ENCODE measurements around the gene PKNOX2. TPM values are rescaled to one million over a fixed set of nuclear protein-coding genes. Genes with fewer than 3 reads are reported as not detected.

PKNOX2 gene, protein sequence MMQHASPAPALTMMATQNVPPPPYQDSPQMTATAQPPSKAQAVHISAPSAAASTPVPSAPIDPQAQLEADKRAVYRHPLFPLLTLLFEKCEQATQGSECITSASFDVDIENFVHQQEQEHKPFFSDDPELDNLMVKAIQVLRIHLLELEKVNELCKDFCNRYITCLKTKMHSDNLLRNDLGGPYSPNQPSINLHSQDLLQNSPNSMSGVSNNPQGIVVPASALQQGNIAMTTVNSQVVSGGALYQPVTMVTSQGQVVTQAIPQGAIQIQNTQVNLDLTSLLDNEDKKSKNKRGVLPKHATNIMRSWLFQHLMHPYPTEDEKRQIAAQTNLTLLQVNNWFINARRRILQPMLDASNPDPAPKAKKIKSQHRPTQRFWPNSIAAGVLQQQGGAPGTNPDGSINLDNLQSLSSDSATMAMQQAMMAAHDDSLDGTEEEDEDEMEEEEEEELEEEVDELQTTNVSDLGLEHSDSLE
- 0.05 TPM in 1 of 2 replicates, not detected in the other for polyA plus RNA-seq (2014; cell fraction: cytosol; rRNA removed)
- not detected in 2 replicates for polyA plus RNA-seq (2014; cell fraction: nucleus; rRNA removed)

DNA sequence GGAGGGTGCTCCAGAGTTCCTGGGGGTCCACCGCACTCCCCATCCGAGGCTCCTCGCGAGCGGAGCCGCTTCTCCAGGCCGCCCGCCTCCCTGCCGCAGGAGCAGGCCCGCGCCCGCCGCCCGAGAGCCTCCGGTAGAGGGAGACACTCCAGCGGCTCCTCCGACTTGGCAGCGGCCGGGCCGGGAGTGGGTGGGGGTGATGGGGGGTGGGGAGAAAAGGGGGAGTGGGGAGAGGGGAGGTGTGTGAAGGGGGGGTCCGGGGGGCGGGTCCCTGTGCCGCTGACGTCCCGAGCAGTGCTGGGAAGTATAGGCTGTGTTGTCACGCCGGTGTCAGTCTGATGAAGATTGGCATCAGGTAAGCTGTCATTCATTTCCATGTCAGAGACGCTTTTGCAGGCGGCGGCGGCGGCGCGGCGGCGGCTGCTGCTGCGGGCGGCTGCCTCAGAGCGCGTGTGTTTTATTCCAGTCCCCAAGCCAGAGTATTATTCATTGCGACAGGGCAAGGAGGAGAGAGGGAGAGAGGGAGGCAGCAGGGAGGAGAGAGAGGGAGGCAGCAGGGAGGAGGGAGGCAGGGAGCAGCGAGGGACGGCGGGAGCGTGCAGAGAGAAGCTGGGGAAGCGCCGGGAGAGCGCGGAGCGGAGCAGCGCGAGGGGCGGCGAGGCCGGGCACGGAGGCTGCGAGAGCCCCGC lies at the start of gene PKNOX2:
TSS of gene PKNOX2 (plus strand) at position 330 of the 689 bp plus-strand sequence. CDS start 186,555 bp downstream, outside the sequence.
- DNase-seq (ENCODE audit: low spot score), result peak; percentile 15

DNA sequence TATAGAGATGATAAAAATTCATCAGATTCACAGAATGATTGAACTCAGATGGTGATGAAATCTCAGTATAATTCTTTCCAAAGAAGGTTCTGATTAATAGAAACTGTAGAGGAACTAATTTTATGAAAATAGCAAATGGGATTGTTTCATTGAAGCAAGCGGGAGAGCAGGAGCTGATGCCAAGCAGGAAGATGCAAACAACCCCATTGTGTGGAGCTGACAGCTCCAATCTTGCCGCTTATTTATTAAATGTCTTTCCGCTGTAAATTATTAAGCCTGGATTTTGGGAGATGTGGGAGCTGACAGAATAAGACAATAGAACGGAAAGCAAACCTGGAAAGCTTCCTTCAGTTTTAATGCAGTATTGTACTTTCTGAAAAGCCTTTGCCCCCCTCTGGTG lies 47.1 kb upstream of the PKNOX2 start:
- DNase-seq (ENCODE audit: low spot score), result no peak

DNA sequence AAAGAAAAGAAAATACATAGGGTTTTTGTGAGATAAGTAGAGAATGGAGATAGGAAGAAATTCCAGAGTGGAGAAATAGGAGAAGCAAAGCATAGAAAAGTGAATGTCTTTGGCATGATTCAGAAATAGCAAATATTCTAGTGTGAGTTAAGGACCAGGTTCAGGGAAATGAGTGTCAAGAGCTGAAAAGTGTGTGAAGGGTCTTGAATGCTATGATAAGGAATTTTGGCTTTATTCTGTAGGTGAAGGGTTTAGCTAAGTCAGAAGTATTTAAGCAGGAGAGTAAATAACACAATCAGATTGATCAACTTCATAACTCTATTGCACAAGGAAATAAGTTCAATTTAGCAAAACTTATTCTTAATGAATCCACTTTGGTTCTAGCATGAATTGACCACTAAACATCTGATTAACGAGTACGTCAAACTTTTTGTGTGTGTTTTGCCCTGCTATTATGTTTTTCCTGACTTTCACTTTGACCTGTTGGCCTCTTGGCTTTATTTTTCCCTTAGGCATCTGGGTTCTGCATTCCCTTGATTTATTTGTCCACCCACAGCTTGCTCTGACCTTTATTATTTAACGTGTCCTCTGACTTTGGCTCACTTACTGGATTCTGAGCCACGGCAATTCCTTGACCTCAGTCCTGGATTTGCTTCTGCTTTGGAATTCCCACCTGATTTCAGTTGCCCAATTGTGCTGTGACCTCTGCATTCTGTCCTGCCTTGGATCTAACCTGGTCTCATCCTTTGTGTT lies 41.2 kb upstream of the PKNOX2 start:
- DNase-seq (ENCODE audit: low spot score), result no peak

DNA sequence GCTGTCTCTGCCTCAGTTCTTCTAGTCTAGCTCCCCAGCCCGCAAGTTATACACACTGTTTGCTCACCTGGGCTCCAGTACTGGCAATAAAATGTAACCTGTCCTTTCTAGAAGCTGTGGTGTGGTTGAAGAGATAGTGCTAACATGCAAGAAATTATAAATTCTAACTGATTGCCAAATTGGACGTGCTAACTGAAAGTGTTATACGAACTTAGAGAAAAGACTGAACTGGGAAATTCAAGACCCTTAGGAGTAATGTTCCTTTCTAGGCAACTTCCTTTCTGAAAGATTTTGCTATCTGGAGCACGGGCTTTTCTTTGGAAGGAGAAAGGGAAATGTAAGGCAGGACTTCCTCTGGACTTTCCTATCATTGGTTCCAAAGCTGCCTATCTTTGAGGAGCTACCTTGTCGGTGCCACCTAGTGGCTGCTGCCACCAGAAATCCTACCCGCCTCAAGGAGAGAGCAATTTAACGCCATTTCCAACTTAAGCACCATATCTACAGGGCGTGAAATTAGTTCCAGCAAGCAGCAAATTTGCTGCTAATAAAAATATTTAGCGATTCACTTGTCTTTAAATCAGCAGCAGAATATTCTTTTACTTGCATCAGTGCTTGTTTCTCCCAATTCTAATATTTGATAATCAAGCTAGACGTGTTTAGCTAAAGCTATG lies 40.5 kb upstream of the PKNOX2 start:
- peak; percentile 35 for DNase-seq (ENCODE audit: low spot score)

DNA sequence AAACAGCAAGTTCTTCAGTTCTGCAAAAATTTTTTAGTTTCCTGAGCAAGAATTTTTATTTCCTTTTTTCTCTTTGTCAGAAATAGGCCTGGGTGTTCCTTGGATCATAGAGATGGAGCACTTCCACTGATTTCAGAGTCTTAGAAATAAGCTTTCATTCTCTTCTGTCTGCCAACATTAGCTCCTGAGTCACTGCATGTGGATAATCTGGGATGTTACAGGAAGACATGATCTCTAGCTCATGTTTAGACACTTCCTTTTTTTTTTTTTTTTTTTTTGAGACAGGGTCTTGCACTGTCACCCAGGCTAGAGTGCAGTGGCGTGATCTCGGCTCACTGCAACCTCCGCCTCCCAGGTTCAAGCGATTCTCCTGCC lies 39.9 kb upstream of the PKNOX2 start:
- no peak for DNase-seq (ENCODE audit: low spot score)

DNA sequence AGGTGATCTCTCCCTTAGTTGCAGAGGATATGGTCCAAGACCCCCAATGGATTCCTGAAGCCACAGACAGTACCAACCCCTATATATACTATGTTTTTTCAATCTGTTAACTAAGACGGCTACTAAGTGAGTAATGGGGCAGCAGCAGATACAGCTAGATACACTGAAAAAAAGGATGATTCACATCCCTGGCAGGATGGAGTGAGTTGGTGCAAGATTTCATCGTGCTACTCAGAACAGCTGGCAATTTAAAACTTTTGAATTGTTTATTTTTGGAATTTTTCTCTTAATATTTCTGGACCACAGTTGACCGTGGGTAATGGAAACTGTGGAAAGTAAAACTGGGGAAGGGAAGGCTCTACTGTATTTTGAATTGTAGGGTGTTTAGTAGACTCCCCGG lies 36.1 kb upstream of the PKNOX2 start:
- no peak for DNase-seq (ENCODE audit: low spot score)

GRCh38 chr11:125129316-125129993 lies 35.1 kb upstream of the PKNOX2 start:
- no peak for DNase-seq (ENCODE audit: low spot score)

DNA sequence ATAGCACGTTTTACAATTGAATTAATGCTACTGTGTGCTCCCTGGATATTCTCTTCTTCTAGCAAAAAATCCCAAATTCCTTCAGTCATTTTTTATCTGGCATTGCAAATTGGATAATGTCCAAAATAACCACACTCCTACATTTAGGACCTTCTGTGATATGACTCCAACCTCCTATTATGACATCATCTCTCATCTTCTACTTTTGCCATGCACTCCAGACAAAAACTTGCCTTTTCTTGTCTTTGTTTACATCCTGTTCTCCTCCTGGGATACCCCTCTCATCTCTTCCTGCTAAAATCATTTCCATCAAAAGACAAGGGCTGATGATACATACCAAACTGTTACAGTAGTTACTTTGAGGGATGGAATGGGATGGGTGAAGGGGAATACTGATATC lies 32.5 kb upstream of the PKNOX2 start:
- DNase-seq (ENCODE audit: low spot score), result no peak

DNA sequence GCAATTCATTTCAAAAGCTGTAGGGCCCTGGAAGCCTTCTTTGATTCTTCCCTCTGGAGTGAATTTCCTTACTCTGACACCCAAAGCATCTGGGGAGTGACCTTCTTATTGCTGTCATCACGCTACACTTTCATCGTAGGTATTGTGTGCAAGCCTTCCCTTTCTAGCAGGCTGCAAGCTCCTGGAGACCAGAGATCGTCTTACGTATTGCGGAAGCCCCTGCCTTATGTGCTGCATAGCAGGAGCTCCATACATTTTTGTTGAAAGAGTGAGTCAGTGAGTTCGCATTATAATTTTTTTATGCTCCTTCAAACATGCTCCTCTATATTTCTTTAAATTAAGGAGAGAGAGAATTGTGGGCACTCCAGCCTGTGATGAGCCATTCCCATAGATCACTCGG lies 32.0 kb upstream of the PKNOX2 start:
- no peak for DNase-seq (ENCODE audit: low spot score)

DNA sequence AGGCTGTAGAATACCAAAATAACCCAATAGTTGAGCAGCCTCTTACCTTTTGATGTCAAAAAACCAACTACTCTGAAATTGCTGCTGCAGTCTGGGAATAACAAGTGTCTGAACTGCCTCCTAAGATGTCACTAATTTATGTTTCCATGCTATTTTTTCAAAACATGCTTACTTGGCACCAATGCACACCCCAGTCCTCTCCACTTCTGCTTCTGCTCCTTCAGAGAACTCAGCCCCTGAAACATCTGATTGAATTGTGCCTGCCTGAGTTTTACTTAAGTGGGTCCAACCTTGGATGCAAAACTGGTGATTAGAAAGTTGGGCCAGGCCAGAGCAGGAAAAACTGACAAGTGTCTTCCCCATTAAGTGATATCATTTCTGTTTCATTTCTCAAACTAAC lies 28.6 kb upstream of the PKNOX2 start:
- no peak for DNase-seq (ENCODE audit: low spot score)

GRCh38 chr11:125138966-125139365 lies 25.6 kb upstream of the PKNOX2 start:
- DNase-seq (ENCODE audit: low spot score), result no peak

- DNase-seq (ENCODE audit: low spot score), result no peak
These were observed 24.8 kb upstream of the PKNOX2 start for GRCh38 chr11:125139778-125140177.

DNA sequence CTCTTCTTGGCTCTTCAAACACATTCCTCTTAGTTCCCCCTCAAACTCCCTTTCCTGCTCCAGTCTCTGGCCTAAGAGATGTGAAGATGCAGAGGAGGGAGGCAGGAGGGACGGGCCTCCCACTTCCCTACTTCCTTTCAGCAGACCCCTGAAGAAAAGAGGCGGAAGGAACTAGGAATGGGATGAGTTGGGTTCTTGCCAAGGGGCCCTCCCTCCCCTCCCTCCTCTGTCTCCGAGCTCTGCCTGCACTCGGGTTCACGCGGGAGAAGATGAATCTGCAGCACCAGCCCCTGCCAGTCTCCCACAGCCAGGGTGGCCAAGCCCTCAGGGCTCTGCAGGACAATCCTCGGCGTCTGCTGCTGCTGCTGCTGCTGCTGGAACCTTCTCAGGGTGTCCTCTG lies 24.3 kb upstream of the PKNOX2 start:
- no peak for DNase-seq (ENCODE audit: low spot score)

GRCh38 chr11:125141178-125141577 lies 23.4 kb upstream of the PKNOX2 start:
- no peak for DNase-seq (ENCODE audit: low spot score)

DNA sequence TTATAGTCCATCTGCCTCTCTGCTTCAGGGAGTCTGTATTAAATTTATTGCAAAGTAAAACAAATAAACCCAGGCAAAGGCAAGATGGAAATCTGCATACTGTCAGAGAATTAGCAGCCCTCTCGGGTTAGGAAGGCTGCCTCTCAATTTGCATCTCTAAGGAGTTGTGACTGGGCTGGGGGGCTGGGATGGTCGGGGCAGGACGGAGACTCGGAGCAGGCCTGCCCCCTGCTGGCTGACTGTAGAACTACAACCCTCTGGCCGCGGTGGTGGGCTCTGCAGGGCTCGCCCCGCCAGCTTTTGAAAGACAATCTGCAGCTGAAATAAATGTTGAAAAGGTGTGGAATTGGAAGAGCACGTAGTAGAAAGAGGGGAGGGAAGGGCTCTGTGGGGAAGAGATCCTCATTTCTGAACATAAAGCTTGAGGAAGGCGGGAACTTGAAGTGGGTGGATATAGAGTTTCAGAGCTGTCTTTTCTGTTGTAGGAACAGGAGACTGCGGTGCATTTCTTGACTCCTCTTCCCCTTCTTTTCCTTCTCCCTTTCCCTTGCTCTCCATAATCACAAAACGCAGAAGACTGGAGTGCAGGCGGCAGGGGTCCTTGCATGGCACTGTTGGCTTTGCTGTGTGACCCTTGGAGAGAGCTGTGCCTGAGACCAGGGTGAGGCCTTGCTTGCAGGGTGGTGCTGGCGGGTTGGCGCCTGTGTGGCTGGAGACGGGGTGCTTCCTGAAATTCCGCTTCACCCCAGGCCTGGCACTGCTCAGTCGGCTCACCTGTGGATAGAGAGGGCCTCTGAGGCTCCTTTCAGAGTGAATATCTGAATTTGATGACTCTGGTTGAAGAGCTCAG lies 22.6 kb upstream of the PKNOX2 start:
- peak; percentile 2 for DNase-seq (ENCODE audit: low spot score)

DNA sequence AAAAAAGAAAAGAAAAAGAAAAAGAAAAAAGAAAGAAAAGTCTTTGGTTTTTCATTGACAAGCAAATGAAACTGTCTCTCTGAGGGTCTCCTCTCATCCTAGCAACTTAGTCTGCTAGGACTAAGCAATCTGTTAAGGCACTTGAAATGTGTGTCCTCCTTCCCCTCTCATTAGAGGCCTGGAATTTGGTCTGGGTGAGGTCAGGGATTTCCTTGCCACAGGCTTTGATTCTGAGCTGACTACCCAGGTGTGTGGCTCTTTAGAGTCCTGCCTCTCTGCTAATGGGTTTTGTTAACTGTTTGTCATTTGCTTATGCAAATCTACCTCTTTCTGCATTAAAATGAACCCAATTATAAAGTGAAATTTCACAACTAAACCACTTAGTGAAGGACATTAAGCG lies 18.3 kb upstream of the PKNOX2 start:
- no peak for DNase-seq (ENCODE audit: low spot score)

DNA sequence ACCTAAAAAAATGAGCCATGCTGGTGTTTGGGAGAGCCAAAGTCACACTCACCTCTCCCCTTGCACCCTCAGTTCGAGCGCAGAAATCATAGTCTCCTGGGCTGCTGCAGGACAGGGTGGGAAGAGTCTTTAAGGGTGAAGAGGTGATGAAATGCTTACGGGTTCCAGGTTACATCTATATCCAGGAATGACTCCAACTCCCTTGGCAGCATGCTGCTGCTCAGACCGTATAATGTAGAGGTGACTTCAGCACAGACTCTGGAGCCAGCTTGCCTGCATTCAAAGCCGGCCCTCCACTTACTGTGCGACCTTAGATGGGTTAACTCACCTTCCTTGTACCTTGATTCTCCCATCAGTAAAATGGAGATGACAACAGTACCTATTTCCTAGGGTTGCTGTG lies 17.3 kb upstream of the PKNOX2 start:
- no peak for DNase-seq (ENCODE audit: low spot score)

DNA sequence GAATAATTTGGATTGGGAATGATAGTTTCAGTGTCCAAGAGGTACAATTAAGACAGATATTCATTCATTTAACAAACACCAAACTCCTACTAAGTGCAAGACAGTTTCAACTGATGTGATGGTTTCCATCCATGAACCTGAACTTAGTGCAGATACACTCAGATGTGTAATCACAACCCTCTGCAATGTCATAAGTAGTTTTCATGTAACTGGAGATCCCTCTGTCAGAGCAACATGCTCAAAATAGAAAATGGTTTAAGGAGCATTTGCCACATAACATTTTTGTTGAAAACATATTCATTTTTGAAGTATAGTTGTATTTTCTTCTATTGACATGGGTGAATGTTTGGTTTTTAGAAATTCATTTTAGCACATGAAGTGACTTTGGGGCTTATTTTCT lies 16.5 kb upstream of the PKNOX2 start:
- no peak for DNase-seq (ENCODE audit: low spot score)

GRCh38 chr11:125148743-125149142 lies 15.8 kb upstream of the PKNOX2 start:
- DNase-seq (ENCODE audit: low spot score), result no peak

DNA sequence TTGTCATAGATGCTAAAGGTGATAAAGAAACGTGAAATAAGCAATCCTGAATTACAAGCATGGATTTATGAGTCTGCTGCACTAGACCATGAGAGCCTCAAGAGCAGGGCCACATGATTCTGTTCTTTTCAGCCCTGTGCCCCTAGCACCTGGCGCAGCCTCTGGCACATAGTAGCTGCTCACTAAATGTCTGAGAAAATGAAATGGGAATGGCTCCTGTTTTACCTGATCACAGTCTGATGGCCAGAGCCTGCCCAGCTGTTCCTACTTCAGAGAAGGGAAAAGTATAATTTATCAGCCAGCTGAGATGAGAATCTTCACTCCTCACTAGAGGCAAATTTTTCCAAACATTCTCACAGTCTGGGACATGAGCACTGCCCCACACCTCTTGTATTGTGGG lies 10.7 kb upstream of the PKNOX2 start:
- DNase-seq (ENCODE audit: low spot score), result no peak
